ENCODE measurements around the gene ZNF665. TPM values are rescaled to one million over a fixed set of nuclear protein-coding genes. Genes with fewer than 3 reads are reported as not detected.
"Not testable (repeated sequence)": the region's sequence is repeated elsewhere in the genome, so short reads cannot be mapped to it uniquely, and the experiment has no call there.

Gene ZNF665
- total RNA-seq, 1 donor from 2014 or later: 1.5 TPM

- Histone ChIP-seq H3K27ac (no peak overlapping the region), H3K36me3 (no peaks in the 10 kb centered on the region), H3K4me3 (no peak overlapping the region), H3K4me1 (peaks cover 24% of the 10 kb centered on the region), H3K27me3 (no peaks in the 10 kb centered on the region), H3K9me3 (no peaks in the 10 kb centered on the region)
- DNase-seq (ENCODE audit: extremely low spot score in 2 of 2): no peak
- intact Hi-C loops (cut with DNase I): no loop called here
- TF ChIP-seq POLR2AphosphoS5 (IDR thresholded peaks at IDR 0.05; ENCODE audit: insufficient read depth in 1 of 2, low read depth in 1 of 2) (no peak), CTCF (IDR thresholded peaks at IDR 0.05) (no peak), POLR2A (IDR thresholded peaks at IDR 0.05) (no peak)
These were observed 62.0 kb downstream of the ZNF665 start for GRCh38 chr19:53131085-53131590.

- H3K4me3 ChIP-seq: no peak overlapping the region
- no peaks in the 10 kb centered on the region for H3K36me3 ChIP-seq
- no peak for DNase-seq (ENCODE audit: extremely low spot score in 2 of 2)
- intact Hi-C loops (cut with DNase I): no loop called here
- no peaks in the 10 kb centered on the region for H3K9me3 ChIP-seq
- no peak overlapping the region for H3K27ac ChIP-seq
- H3K27me3 ChIP-seq: no peaks in the 10 kb centered on the region
- TF ChIP-seq POLR2AphosphoS5 (IDR thresholded peaks at IDR 0.05; ENCODE audit: insufficient read depth in 1 of 2, low read depth in 1 of 2) (no peak), CTCF (IDR thresholded peaks at IDR 0.05) (no peak), POLR2A (IDR thresholded peaks at IDR 0.05) (no peak)
- peaks cover 24% of the 10 kb centered on the region for H3K4me1 ChIP-seq
These were observed 62.7 kb downstream of the ZNF665 start for GRCh38 chr19:53130506-53130905.

- not testable (repeated sequence) for H3K9me3 ChIP-seq, H3K4me3 ChIP-seq
- intact Hi-C loops (cut with DNase I): loop anchor here (2.0 kb wide), 1 partner anchor 28 kb away; no protein-coding TSS in a partner anchor
These were observed 66.2 kb downstream of the ZNF665 start for GRCh38 chr19:53126733-53127526.

GRCh38 chr19:53123400-53123799 lies 69.8 kb downstream of the ZNF665 start:
- Histone ChIP-seq H3K4me3 (no peak overlapping the region), H3K27me3 (no peaks in the 10 kb centered on the region), H3K9me3 (no peaks in the 10 kb centered on the region), H3K27ac (no peak overlapping the region), H3K4me1 (no peaks in the 10 kb centered on the region), H3K36me3 (peaks cover 0 to 6% of the 10 kb centered on the region in 2 donors)
- no peak for DNase-seq (ENCODE audit: extremely low spot score in 2 of 2)
- no peak for TF ChIP-seq CTCF (IDR thresholded peaks at IDR 0.05)
- TF ChIP-seq POLR2A (IDR thresholded peaks at IDR 0.05): no peak
- no peak for TF ChIP-seq POLR2AphosphoS5 (IDR thresholded peaks at IDR 0.05; ENCODE audit: insufficient read depth in 1 of 2, low read depth in 1 of 2)
- intact Hi-C loops (cut with DNase I): no loop called here

More at GRCh38 chr19:53126733-53127526, 66.2 kb downstream of the ZNF665 start:
- not testable (repeated sequence) for H3K27ac ChIP-seq; H3K36me3 ChIP-seq; H3K27me3 ChIP-seq; DNase-seq (ENCODE audit: extremely low spot score in 2 of 2)
- peaks cover 15% of the 10 kb centered on the region for H3K4me1 ChIP-seq

Other genes starting within 250 kb of the ZNF665 start
- 9.6 TPM for gene ZNF816, start 230.5 kb downstream of the ZNF665 start, total RNA-seq
- not detected for gene ERVV-1, start 179.4 kb downstream of the ZNF665 start, total RNA-seq
- gene ERVV-2, start 148.6 kb downstream of the ZNF665 start, total RNA-seq: not detected
- 41.7 TPM for gene ZNF160, start 89.9 kb downstream of the ZNF665 start, total RNA-seq
- gene ZNF415, start 60.4 kb downstream of the ZNF665 start, total RNA-seq: 6.6 TPM
- 11.8 TPM for gene ZNF347, start 34.3 kb downstream of the ZNF665 start, total RNA-seq
- gene ZNF677, start 61.5 kb upstream of the ZNF665 start, total RNA-seq: 5.9 TPM
- gene VN1R2, start 64.9 kb upstream of the ZNF665 start, total RNA-seq: not detected
- gene VN1R4, start 74.4 kb upstream of the ZNF665 start, total RNA-seq: not detected
- 5.2 TPM for gene ZNF845, start 140.4 kb upstream of the ZNF665 start, total RNA-seq
- gene ZNF525, start 172.3 kb upstream of the ZNF665 start, total RNA-seq: 6.4 TPM
- gene ZNF765, start 201.8 kb upstream of the ZNF665 start, total RNA-seq: 10.6 TPM
- 12.3 TPM for gene ZNF761, start 238.6 kb upstream of the ZNF665 start, total RNA-seq